Activated CD8-positive, alpha-beta memory T cell treated with anti-CD3 and anti-CD28 coated beads, Interleukin-2, amount 50 U/mL, for 24 hours (primary cell): Measurements from ENCODE around the gene NF1.
"Not testable (repeated sequence)": the region's sequence is repeated elsewhere in the genome, so short reads cannot be mapped to it uniquely, and the experiment has no call there.

Experiments used
- DNase-seq: peaks from one replicate; pipeline ENCODE4 v3.0.0-alpha.2; 2020; ENCODE audit errors: extremely low read depth

The NF1 gene

DNA sequence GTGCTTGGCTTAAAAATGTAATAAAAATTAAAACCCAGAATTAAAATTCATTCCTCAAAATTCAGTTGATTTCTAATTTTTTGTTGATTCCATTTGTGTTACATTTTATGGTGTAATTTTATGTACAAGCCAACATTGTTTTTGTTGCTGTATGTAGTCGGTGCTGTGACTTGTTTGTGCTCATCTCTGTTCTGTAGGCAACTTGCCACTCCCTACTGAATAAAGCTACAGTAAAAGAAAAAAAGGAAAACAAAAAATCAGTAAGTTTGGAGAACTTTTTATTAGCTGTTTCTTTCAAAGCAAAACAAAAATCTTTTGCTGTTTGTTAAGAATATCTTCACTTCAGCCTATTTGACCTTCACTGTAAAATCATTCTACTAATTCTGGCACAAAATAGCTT lies 158.0 kb downstream of the NF1 start:
- DNase-seq: no peak

DNA sequence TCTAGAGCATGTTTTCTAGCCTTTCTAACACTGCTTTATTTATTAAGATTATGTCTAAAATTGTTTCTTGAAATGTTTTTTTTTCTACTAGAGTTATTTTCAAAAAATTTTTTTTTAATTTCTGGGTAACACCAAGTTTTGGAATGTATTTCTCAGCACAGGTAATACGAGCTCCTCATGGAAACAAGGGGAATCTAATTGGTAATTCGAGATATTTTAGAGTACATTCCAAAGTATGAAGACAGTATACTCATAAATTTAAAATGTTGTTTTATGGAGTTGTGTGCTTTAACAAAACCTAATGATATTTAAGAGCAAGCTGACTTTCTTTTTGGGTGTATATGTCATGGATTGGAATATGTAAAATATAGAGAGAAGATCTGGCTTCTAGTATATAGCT lies 159.9 kb downstream of the NF1 start:
- no peak for DNase-seq

DNA sequence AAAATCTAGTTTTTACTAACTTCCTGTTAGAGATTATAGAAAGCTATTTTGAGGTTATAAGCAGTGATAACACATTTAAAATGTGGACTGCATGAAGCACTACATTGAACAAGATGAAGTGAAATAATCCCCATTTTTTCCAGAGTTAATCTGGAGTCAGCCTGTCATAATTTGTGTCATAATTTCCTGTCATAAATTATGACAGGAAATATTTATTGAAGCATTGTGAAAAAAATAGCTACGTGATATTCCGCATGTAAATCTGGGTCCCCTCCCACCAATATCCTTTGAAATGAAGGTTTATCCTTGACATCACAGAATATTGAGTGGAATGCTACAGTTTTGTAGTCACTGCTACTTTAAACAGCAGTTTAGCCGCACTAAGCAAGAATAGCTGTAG lies 162.2 kb downstream of the NF1 start:
- no peak for DNase-seq

DNA sequence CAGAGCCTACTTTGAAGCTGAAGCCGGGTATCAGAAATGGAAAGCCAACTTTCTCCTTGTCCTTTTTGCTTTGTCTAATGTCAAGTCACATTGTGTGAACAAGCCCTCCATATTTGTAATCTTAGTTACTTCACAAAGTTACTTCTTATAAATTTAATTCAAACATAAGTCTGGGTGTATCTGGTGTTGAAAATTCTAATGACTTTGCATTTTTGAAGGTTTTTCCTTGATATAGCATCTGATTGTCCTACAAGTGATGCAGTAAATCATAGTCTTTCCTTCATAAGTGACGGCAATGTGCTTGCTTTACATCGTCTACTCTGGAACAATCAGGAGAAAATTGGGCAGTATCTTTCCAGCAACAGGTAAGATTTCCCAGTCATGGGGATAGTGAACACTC lies 165.4 kb downstream of the NF1 start:
- DNase-seq: no peak

DNA sequence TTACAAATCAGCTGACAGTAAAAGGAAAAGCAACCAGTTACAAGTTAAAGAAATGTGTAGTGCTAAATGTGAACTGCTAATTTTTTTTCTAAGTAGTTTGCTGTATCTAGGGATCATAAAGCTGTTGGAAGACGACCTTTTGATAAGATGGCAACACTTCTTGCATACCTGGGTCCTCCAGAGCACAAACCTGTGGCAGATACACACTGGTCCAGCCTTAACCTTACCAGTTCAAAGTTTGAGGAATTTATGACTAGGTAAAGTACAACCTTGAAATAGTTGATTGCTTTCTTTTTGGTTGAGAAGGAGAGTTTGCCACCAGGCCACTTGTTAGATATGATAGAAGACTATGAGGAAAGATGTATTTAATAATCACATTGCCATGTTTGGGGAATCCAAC lies 166.8 kb downstream of the NF1 start:
- DNase-seq: no peak

DNA sequence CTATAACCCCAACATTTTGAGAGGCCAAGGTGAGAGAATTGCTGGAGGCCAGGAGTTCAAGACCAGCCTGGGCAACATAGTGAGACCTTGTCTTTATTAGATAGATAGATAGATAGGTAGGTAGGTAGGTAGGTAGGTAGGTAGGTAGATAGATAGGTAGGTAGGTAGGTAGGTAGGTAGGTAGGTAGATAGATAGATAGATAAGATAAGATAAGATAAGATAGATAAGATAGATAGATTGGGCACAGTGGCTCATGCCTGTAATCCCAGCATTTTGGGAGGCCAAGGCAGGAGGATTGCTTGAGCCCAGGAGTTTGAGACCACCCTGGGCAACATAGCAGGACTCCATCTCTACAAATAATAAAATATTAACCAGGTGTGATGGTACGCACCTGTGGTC lies 168.1 kb downstream of the NF1 start:
- DNase-seq: not testable (repeated sequence)

DNA sequence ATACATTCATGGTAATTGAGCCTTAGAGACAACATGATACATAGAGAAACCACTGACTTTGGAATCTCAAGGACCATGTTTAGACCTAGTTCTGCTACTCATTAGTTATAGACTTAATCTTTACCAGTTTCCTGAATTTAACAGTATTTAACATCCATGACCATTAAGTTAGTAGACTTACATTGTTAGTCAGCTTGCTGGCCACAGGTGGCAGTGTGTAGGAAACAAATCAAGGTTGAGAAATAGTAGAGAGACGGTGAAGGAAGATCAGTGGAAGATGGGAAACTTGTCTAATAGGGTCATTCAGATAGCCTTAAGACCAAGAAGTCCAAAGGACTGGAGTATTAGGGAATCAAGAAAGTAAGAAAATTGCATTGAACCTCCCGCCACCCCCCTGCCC lies 171.3 kb downstream of the NF1 start:
- DNase-seq: no peak

DNA sequence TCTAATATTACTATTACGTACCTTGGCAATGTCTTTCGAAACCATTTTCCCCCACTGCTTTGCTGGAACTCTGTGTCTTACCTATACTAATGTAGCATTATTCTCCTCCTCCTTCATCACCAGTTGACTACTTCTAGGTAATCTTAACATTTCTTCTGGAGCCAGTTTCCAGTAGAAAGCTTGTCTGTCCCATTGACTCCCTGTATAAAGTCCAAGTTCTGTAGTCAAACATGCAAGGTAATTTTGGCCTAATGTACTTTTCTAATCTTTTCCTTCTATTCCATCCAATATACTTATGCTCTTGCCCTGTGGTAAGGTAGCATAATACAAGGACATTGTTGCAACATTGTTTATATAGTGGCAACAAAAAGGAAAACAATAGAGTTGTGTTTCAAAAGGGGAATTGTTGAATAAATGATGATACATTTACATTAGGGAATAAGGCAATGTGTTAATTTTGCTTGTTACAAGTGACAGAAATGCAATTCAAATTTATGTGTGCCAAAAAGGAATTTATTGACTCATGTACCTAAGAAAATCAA lies 174.3 kb downstream of the NF1 start:
- DNase-seq: no peak

DNA sequence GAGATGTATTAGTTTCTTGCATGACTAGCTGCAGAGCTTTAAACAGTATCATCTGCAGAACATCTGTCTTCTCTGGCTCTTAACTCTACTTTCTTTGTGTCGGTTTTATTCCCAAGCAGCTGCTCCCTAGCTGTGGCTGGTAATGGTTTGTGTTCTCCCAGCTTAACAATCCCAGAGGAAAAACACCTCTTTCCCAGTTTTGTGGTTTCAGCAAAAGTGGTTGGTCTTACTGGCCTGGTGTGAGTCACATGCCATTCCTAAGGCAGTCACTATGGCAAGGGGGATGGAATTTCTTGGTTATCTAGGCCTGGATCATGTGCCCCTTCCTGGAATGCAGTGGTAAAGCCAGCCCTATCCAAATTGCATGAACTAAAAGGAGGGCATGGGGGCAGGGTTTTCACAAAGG lies 174.8 kb downstream of the NF1 start:
- DNase-seq: no peak

DNA sequence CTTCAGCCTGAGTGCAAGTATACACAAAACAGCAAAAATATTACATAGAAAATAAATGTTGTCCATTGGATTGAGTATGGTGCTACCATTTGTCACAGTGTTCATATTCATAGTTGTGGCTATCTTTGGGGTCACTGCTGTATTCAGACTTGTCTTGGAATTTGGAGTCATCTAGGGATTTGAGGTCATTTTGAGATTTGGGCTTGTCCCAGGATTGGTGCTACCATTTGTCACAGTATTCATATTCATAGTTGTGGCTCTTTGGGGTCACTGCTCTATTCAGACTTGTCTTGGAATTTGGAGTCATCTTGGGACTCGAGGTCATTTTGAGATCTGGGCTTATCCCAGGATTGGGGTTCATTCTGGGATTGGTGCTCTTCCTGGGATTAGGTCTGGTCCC lies 177.5 kb downstream of the NF1 start:
- no peak for DNase-seq

DNA sequence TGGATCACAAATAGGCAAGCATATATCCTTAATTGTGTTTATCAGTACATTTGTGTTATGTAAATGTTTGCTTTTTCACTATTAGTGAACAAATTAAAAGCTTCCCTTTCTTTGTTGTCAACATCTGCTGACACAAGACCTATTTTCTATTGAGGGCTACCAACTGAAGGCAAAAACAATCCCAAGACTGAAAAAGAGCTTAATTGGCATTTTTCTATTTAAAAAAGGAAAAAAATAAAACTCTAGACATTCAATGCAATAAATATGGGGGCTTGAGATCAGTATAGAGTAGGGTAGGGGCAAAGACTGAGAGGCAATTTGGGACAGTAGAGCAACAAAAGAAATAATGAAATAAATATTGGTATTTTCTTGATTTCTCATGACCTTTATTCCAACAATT lies 178.0 kb downstream of the NF1 start:
- DNase-seq: no peak

DNA sequence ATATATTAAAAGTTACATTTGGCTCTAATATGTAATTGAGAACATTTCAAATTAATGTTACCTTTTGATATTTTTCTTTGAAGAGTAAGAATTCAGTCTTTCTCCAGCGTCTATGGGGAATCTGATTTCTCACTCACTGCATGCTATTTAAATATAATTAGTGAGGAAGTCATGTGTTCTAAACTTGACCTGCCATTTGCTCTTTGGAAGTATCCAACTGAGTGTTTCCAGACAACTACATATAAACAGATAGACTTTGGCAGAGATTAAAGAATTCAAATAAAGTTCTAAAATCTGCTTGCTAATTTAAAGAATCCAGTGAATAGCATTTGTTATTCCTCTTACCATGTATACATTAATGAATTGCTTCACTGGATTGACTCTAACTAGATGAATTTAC lies 178.7 kb downstream of the NF1 start:
- DNase-seq: no peak

DNA sequence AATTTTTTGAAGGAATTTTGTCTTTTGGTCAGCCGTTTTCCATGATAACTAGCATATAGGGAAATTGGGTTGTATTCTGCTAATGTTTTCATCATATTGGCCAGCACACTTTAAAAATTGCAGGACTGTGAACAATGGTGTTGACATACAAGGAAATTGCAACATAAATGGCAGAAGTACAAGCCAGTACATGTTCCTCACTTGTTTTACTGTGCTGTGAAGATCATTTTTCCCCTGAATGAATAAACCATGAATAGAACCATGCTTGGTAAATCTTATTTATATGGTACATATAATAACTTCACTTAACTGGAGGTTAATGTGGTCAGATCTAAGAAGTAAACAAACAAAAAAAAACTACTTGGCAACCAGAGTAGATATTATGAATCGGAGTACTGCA lies 179.5 kb downstream of the NF1 start:
- no peak for DNase-seq

DNA sequence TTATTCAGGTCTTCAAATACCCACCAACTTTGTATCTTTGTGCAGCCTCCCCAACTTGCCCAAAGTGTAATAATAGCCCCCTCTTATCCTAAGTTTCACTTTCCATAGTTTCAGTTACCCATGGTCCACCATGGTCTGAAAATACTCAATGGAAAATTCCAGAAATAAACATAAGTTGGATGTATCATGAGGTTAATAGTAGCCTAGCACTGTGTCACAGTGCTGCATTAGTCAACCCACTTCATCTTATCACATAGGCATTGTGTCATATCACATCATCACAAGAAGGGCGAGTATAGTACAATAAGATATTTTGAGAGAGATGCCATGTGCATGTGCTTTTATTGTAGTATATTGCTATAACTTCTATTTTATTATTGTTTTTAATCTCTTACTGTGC lies 180.3 kb downstream of the NF1 start:
- no peak for DNase-seq

DNA sequence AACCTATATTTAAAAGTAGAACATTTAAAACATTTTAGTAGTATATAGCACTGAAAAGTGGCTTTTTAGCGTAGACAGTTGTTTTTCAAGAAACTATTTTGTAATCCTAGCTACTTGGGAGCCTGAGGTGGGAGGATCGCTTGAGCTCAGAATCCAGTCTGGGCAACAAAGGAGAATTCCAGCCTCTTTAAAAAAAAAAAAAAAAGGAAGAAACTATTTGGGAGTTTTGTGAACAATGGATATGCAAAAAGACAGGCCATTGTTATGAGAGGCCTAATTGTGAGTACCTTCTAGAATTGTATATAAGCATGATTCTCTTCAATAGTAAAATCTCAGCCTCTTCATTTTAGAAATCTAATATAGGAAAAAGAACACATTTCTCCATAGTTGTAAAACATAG lies 184.6 kb downstream of the NF1 start:
- no peak for DNase-seq

DNA sequence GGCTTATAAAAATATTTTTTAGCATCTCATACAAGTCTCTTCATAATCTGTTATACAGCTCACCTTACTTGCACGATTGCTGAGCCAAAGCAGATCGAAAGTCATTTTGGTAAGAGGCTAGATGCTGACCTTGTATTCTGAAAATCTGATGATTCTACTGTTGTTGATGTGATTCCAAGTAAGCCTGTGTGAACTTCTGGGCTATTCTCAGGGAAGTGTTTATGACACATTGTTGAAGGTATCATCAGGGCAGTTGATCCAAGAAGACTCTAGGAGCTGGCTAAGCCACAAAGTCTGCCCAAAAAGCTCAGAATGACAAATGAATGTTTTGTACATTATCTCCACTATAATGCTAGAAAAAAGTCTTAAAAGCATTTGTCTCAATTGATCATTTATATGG lies 186.3 kb downstream of the NF1 start:
- no peak for DNase-seq

DNA sequence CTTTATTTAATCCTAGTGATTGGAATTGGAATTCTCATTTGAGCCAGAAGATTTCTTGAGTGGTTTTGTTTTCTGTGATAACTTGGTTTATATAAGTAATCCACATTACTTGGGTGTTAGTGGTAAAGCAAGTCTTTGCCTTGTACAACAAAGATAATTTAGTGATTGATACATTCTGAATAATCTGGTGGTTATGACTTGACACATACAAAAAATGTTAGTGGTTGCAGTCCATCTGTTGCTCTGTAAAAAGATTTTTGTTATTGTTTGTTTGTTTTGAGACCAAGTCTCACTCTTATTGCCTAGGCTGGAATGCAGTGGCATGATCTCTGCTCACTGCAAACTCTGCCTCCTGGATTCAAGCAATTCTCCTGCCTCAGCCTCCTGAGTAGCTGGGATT lies 189.1 kb downstream of the NF1 start:
- no peak for DNase-seq

DNA sequence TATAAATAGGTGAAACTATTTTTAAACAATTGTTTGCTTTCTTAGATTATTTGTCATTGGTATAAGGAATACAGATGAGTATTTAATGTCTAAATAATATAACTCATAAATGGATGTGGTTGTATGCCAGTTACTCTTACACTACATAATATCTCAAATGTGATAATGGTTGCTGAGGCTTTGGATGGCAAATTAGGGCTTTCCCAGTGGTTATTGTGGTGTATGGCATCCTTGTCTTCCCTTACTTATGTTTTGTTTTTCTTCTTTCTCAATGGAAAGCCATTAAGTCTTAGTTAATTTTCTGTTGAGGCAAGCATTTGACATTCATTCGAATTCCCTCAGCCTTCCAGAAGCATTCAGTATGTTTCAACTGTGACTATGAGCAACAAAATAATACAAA lies 191.8 kb downstream of the NF1 start:
- DNase-seq: no peak

DNA sequence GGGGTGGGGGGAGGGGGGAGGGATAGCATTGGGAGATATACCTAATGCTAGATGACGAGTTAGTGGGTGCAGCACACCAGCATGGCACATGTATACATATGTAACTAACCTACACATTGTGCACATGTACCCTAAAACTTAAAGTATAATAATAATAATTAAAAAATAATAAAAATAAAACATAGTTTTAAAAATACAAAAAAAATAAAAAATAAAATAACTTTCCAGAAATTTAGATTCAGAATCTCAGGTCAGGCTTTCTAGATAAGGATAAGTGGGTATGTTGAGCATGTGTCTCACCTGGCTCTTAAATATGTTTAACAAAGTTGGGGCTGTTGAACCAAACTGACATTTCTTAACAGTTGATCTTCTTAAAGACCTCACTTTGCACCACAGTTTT lies 193.2 kb downstream of the NF1 start:
- DNase-seq: not testable (repeated sequence)

DNA sequence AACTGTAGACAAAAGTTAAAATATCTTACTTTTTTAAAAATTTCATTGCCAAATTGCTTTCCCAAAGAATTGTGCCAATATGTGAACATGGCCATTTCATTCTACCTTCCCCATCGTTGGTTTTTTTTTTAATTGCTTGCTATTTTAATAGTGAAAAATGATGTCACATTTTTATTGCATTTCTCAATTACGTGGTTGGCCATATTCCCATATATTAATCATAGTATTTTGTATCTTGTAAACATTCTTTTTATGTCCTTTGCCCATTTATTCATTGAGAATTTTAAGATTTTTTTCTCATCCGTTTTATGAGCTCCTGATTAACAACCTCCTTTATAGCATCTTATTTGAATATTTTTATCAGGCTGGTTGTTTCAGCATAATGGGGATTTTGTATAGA lies 195.0 kb downstream of the NF1 start:
- DNase-seq: no peak

DNA sequence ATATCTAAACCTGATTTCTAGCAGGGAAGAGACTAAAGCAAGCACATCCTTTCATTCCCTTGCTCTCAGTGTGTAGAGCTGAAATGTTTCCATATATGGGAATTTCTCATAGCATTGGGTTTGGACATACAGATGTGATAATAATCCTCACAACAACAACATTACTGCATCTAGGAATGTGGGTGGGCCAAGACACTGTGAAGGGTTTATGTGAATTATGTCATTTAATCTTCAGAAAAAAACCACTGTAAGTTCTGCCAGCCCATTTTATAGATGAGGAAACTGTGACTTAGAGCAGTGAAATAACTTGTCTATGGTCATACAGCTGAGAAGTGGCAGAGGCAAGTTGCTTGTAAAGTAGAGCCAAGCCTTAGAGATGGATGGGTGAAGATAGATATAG lies 197.0 kb downstream of the NF1 start:
- DNase-seq: no peak

DNA sequence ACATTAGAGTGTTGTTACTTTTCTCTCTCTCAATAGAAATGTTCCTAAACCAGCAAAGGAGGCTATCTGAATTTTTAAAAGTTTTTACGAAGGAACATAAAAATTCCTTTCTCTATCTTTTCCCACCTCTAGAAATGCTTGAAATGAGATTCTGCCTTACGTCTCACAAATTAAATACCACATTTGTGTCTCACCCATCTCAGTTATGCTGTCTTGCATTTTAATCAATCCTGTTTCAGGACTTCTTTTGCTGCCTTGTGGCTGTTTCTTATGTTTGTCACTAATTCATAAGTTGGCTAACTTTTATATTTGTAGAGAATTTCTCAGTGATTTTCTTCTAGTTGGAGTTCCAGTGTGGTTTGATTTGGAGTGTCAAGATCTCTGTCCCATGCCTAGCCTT lies 198.8 kb downstream of the NF1 start:
- DNase-seq: no peak

DNA sequence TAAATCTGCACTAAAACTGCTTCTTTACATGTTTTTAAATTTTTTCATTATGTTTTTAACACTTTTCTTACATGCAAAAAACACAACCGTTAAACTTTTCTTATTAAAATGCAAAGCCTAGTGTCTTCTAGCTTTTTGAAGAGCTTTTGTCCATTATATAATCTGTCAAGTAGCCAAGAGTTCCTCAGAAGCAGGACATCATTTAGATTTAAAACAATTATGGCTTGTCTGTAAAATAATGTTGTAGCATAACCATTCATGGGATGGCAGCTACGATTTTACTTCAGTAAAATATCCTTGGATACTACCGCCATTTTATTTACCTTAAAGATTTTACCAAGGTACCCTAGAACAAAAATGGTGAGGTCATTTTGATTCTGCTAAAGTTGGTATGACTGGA lies 199.5 kb downstream of the NF1 start:
- no peak for DNase-seq

DNA sequence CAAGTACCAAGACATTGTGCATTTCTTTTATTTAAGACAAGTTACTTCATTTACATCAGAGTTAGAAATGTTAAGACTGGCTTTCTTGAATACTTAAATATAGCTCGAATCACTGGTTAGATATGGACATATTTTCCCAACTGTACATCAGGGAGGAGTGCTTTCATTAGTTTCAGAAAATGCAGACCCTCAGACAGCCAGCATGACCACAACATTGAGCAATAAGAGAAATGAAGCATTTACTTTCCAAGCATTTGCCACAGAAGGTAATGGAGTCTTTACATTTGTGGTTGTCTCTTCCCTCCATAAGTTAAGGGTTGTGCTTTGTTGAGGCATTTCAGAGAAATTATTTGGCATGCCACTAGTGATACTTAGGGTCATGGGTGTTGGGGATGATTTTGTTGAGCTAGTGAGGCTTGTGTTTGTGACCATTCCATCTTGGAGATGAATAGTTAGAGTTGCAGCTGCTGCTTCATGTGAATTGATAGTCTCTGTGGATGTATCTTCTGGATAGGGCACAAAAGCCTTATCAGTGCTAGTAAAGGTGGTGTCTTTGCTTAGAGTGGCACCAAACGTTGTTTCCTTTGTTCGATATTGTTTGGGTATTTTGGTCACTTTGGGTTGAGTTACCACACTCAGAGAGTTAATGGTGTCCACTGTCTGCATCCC lies 200.2 kb downstream of the NF1 start:
- DNase-seq: no peak
